ENCODE measurements around the gene SPATC1L.
"Not testable (repeated sequence)": the region's sequence is repeated elsewhere in the genome, so short reads cannot be mapped to it uniquely, and the experiment has no call there.

SPATC1L gene

GRCh38 chr21:46183337-46183909, 836 bp downstream of the SPATC1L start:
- not testable (repeated sequence) for DNase-seq (ENCODE audit: low spot score)

DNA sequence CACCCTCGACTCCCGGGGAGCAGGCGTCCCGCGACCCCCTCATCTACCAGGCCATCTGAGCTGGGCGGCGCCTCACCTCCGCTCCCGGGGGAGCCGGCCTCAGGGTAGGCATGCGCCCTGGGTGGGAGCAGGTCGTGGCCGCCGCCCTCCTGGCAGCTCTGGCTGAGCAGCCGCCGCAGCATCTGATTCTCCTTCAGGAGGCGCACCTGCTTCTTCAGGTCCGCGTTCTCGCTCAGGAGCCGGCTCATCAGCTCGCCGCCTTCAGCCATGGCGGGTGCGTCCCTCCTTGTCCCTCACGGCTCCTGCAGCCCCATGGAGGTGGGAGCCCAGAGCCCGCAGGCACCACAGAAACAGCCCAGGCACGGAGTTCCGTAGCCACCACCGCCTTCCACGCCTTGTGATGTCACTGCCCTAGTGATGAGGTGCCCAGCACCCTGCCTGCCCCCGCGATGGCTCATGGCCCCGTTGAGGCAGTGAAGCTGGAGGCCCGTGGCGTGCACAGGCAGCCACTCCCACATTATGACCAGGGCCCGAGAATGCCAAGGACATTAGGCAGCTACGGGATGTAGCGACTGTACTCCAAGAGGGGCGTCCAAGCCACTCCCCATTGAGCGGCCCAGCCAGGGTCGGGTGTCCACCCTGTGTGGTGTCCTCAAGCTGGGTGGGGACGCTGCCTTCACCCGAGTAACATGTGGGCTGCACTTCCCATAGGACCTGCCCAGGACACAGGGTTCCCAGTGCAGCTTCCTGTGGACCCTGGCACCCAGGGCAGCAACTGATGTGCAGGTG, 1.5 kb downstream of the SPATC1L start:
- DNase-seq (ENCODE audit: low spot score), result no peak

DNA sequence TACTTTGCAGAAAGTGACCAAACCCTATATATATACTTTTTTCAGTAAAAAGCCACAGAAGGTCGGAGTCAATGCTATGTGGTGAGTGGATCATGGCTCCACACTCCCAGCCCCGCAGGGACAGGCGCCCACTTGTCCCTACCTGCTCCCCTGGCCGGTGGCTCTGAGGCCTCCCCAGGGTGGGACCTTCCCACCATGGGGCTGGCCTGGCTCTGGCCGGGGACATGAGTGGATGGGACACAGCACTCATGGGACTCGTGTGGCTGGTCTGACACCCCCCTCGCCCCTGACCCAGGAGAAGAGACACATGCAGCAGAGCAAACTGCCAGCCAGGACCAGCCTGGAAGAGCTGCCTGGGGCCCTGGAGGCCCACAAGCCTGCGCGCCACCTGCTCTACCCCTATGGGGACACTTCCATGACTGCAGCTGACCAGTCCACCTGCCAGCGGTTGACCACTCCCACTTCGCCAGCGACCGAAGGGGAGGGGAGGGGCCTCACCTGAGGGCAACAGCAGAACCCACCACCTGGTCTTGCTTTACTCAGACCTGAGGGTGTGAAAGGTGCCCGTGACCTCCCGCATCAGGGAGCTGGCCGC, 2.2 kb downstream of the SPATC1L start:
- DNase-seq (ENCODE audit: low spot score), result no peak

GRCh38 chr21:46181436-46181835, 2.8 kb downstream of the SPATC1L start:
- no peak for DNase-seq (ENCODE audit: low spot score)

DNA sequence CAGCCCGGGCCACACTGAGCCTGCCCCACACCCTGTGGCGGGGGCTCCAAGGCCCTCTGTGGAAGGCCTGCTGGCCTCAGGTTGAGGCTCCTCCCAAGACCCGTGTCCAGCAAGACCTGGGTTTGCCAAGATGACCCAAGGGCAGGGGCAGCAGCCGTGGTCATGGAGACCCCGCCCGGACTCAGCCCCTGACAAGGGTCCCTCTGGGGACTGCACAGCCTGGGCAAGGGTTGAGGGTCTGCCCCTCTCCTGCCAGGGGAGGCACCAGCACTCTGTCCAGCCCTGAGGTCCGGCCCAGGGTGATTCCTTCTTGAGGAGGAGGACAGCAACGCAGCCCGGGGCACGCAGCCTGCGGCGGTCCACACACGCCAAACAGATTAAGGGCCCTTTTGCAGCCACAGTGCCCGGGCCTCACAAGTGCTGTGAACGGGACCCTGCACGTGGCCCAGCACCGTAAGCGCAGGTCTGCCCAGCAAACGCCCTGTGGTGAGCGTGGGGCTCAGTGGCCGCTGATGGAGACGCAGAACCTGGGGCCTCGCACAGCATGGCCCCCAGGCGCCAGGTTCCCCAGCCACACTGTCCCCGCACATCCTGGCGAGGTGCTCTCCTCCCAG, 3.4 kb downstream of the SPATC1L start:
- no peak for DNase-seq (ENCODE audit: low spot score)

DNA sequence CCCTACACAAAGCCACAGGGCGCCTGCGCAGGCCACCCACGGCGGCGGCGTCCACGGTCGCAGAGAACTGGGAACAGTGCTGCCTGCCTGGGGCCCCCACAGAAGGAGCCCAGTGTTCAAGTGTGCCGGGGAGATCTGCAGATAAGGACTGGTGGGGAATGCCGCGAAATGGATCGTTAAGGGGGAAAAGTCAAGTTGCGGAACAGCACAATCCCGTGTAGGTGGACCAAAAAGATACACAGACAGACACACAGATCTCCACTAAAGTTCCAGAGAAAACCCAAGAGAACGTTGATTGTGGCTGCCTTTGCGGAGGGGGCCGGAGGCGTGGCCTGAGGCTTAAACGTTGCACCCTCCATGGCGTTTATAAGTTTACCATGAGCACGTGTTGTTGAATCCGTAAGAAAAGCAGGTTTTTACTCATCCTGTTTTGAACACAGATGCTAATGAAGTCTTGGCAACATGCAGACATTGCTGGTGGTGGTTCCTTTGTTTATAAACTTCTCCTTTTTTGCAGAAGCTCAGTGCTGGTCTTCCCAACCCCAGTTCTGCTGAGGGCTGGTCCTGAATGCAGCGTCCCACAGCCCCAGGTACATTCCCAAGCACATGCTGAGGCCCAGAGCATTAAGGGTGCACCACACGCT, 4.1 kb downstream of the SPATC1L start:
- DNase-seq (ENCODE audit: low spot score), result no peak

- DNase-seq (ENCODE audit: low spot score), result no peak
These were observed 4.6 kb downstream of the SPATC1L start for GRCh38 chr21:46179708-46180078.

- DNase-seq (ENCODE audit: low spot score), result no peak
These were observed 5.3 kb downstream of the SPATC1L start for GRCh38 chr21:46178961-46179360.

GRCh38 chr21:46176443-46177129, 7.7 kb downstream of the SPATC1L start:
- not testable (repeated sequence) for DNase-seq (ENCODE audit: low spot score)

GRCh38 chr21:46173573-46173972, 10.7 kb downstream of the SPATC1L start:
- no peak for DNase-seq (ENCODE audit: low spot score)

GRCh38 chr21:46172863-46173528, 11.3 kb downstream of the SPATC1L start:
- DNase-seq (ENCODE audit: low spot score), result no peak

- DNase-seq (ENCODE audit: low spot score), result no peak
These were observed 12.0 kb downstream of the SPATC1L start for GRCh38 chr21:46171996-46172862.

- no peak for DNase-seq (ENCODE audit: low spot score)
These were observed 12.7 kb downstream of the SPATC1L start for GRCh38 chr21:46171585-46171984.

GRCh38 chr21:46170436-46171193, 13.6 kb downstream of the SPATC1L start:
- peak; percentile 16 for DNase-seq (ENCODE audit: low spot score)

- no peak for DNase-seq (ENCODE audit: low spot score)
These were observed 15.4 kb downstream of the SPATC1L start for GRCh38 chr21:46168659-46169386.

DNA sequence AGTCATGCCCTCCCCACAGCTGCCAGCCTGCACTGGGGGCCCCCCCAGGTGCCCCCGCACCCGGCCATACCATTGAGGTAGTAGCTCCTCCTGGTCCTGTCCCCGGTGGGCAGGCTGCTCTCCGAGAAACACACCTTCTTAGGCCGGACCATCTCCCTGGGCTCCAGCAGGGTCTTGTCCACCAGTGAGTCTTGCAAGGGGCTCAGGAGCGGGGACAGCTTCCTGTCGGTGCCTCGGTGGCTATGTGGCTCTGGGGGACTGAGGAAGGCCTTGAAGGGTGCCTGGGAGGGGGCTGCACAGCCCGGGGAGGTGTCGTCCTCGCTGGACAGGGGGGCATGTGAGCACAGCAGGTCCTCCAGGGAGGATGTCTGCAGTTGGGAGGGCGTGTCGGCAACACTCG, 16.0 kb downstream of the SPATC1L start:
- DNase-seq (ENCODE audit: low spot score), result no peak

DNA sequence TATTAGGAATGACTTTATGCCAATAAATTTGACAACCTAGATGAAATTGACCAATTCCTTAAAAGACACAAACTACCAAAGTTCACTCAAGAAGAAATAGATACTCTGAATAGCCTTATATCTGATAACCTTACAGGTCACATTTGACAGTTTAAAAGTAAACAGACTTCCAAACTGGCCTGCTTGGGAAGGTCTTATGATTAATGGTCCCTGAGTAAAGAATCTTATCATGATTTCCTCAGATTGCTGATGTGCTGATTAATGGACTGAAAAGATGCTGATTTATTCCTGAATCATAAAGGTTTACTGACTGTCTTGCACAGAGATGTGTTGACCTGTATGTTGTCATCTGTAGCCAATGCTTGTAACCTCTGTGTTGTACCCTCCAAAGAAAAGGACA, 19.2 kb downstream of the SPATC1L start:
- no peak for DNase-seq (ENCODE audit: low spot score)

GRCh38 chr21:46163380-46163779, 20.9 kb downstream of the SPATC1L start:
- no peak for DNase-seq (ENCODE audit: low spot score)

Measured in CD4-positive, alpha-beta T cell treated with Interleukin-15 for 4 hours (primary cell).